ENCODE measurements around the gene RAPGEF4.

The RAPGEF4 gene

DNA sequence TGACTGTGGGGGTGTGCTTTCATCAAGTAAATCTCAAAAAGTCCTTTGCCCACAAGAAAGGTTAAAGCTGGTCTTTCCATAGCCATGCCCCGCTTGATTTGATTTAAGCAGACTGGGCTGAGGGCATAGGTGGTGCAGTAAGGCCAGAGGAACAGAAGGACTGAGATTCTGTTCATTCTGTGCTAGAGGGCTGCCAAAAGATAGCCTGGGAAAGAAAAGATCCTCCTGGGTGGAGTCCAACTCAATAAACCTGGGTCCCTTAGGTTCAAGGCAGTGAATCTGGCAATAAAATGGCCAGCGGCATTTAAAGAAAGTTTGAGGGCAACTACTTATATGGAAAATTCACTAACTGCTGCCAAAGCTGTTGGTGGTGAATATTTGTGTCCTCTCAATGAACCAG lies 280.8 kb downstream of the RAPGEF4 start:
- TF ChIP-seq, protein P1, sequence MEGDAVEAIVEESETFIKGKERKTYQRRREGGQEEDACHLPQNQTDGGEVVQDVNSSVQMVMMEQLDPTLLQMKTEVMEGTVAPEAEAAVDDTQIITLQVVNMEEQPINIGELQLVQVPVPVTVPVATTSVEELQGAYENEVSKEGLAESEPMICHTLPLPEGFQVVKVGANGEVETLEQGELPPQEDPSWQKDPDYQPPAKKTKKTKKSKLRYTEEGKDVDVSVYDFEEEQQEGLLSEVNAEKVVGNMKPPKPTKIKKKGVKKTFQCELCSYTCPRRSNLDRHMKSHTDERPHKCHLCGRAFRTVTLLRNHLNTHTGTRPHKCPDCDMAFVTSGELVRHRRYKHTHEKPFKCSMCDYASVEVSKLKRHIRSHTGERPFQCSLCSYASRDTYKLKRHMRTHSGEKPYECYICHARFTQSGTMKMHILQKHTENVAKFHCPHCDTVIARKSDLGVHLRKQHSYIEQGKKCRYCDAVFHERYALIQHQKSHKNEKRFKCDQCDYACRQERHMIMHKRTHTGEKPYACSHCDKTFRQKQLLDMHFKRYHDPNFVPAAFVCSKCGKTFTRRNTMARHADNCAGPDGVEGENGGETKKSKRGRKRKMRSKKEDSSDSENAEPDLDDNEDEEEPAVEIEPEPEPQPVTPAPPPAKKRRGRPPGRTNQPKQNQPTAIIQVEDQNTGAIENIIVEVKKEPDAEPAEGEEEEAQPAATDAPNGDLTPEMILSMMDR (IDR thresholded peaks at IDR 0.05; ENCODE audit: low read depth, low read length, missing control alignments), result no peak
- DNase-seq (ENCODE audit: extremely low read depth, low read depth), result no peak
- H3K4me3 ChIP-seq (replicated peaks; ENCODE audit: low read depth, low read length), result no peak overlapping the region

DNA sequence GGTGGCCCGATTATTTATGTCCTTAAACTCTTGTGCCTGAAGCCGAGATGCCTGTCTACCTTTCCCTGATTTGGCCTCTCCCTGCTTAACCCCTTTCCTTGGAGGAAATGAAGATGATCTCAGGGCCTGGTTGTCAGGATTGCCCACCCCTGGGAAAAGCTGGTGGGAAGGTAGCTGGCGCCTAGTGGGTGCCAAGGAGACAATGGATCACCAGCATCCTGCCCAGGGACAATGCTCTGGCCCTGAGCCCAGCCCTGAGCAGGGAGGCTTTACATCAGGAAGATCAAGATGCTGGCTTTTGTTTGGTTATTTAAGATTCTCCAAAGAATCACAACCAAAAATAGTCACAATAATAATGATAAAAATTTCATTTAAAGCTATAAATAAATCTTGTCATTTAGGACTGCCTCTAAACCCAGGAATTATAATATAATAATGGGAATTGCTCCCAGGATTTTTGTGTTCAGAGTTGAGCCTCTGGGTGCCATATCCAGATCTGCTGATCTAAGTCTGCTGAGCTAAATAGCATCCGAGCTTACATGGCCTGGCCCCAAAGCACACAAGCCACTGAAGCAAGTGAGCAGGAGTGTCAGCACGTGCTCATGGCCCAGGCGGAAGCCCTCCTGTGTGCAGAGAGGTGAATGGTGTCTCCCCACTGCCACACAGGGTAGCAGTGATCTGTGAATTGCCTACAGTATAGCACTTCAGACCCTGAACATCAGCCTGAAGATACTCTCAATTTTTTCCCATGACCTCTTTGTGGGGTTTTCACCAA lies 282.2 kb downstream of the RAPGEF4 start:
- TF ChIP-seq, protein P1 (IDR thresholded peaks at IDR 0.05; ENCODE audit: low read depth, low read length, missing control alignments), result no peak
- H3K4me3 ChIP-seq (replicated peaks; ENCODE audit: low read depth, low read length), result no peak overlapping the region
- no peak for DNase-seq (ENCODE audit: extremely low read depth, low read depth)

DNA sequence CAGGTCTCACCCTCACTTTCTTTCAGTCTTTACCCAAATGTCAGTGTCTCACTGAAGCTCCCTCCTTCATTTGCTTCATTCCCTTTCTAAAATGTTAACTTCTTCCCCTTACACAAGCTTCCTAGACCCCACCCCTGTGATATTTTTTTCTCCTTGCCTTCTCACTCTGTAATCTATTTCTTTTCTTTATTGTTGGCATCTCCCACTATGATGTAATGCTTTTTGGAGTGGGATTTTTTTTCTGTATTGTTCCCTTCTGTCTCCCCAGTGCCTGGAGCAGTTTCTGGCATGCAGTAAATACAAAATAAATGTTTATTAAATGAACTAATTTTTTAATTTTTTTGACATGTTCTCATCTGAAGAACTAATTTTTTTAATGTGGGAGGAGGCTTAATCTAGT lies 284.1 kb downstream of the RAPGEF4 start:
- TF ChIP-seq, protein P1 (IDR thresholded peaks at IDR 0.05; ENCODE audit: low read depth, low read length, missing control alignments), result no peak
- no peak for DNase-seq (ENCODE audit: extremely low read depth, low read depth)
- H3K4me3 ChIP-seq (replicated peaks; ENCODE audit: low read depth, low read length), result no peak overlapping the region

DNA sequence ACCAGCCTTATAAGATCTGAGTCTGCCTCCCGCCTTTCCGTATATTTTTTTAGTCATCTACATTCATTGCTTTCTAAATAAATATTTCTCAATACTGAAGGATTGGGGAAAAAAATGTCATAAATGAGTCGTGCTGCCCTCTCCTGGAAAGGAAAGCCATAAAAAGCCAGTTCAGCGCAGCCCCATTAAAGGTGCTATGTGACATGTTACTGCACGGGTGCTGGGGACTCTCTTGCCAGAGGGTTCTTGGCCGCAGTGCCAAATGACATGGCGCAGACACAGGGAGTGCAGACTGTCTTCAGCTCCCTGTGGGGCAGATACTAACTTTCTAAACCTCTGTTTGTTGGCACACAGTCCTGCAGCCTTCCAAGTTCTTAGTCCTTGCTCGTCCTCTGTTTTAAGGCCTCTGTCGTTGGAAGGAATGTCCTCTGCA lies 286.3 kb downstream of the RAPGEF4 start:
- DNase-seq (ENCODE audit: extremely low read depth, low read depth), result no peak
- TF ChIP-seq, protein P1 (IDR thresholded peaks at IDR 0.05; ENCODE audit: low read depth, low read length, missing control alignments), result peak; percentile 39

DNA sequence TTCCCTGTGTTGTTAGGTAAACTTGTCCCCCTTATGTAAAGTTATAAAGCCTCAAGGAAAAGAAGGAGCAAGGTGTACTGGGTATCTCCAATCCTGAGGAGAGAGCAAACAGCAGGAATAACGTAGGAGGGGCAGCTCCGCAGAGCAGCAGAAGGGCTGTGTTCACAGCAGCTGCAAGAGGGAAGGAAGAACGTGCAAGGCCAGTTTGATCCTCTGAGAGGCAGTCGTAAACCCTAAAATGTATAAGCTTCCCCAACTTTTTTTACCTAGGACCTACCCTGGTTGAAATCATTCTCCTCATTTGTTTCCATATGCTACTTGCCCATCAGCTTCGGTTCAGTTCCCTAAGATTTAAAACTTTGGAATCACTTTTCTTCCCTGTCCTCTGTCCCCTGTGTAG lies 288.1 kb downstream of the RAPGEF4 start:
- H3K4me3 ChIP-seq (replicated peaks; ENCODE audit: low read depth, low read length), result no peak overlapping the region
- no peak for DNase-seq (ENCODE audit: extremely low read depth, low read depth)
- TF ChIP-seq, protein P1 (IDR thresholded peaks at IDR 0.05; ENCODE audit: low read depth, low read length, missing control alignments), result no peak

More for the DNA sequence above, 286.3 kb downstream of the RAPGEF4 start:
- no peak overlapping the region for H3K4me3 ChIP-seq (replicated peaks; ENCODE audit: low read depth, low read length)

DNA sequence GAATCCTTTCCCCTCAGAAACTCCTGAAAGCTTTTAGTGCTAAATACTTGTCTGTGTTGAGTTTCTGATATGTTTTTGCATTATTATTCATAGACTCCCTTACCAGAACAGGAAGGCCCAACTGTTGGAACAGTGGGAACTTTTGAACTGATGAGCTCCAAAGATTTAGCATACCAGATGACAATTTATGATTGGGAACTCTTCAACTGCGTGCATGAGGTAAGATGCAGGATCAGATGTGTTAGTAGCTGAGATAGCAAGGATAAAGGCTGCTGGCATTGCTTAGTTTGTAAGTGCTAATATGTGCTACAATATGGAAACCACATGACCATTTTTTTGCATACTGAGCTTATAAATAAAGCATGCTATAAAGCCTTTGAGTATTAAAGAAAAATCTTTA lies 290.8 kb downstream of the RAPGEF4 start:
- no peak for DNase-seq (ENCODE audit: extremely low read depth, low read depth)
- TF ChIP-seq, protein P1 (IDR thresholded peaks at IDR 0.05; ENCODE audit: low read depth, low read length, missing control alignments), result no peak
- no peak overlapping the region for H3K4me3 ChIP-seq (replicated peaks; ENCODE audit: low read depth, low read length)

All from HFF-Myc (cell line).